Measurements from ENCODE around the gene TPRG1.

GRCh38 chr3:189272500-189273119, 100.8 kb downstream of the TPRG1 start:
- TF ChIP-seq MAX (IDR thresholded peaks at IDR 0.05) (no peak), CTCF (IDR thresholded peaks at IDR 0.05; ENCODE audit: low read depth, low read length, missing input control) (no peak), HNF4A (conservative IDR thresholded peaks at IDR 0.05) (no peak), JUND (IDR thresholded peaks at IDR 0.05) (no peak), REST (IDR thresholded peaks at IDR 0.05) (no peak), FOXA1 (IDR thresholded peaks at IDR 0.05) (no peak), TAF1 (conservative IDR thresholded peaks at IDR 0.05) (no peak), YY1 (IDR thresholded peaks at IDR 0.05) (no peak), GABPA (IDR thresholded peaks at IDR 0.05 in 1 of 2, conservative IDR thresholded peaks at IDR 0.05 in 1 of 2) (no peak), ZBTB33 (IDR thresholded peaks at IDR 0.05) (no peak), EGR1 (IDR thresholded peaks at IDR 0.05; ENCODE audit: low read depth in 2 of 2) (no peak)

All from liver (tissue), 3 donors.